Measurements from ENCODE around the gene ZC3H10. TPM values are rescaled to one million over a fixed set of nuclear protein-coding genes. Genes with fewer than 3 reads are reported as not detected.

ZC3H10 gene
- total and polyA plus RNA-seq, 2 of the 13 experiments (the other 11 are each of a cell fraction or from before 2014, with no cell fraction given) = 0.70 to 2.3 TPM

- no peak for TF ChIP-seq HNF1A (IDR thresholded peaks at IDR 0.05; ENCODE audit: low read depth)
- TF ChIP-seq HNF1A (CRISPR knock-in tag; IDR thresholded peaks at IDR 0.05; ENCODE audit: borderline replicate concordance) = peak; percentile 91
- TF ChIP-seq, protein P1, sequence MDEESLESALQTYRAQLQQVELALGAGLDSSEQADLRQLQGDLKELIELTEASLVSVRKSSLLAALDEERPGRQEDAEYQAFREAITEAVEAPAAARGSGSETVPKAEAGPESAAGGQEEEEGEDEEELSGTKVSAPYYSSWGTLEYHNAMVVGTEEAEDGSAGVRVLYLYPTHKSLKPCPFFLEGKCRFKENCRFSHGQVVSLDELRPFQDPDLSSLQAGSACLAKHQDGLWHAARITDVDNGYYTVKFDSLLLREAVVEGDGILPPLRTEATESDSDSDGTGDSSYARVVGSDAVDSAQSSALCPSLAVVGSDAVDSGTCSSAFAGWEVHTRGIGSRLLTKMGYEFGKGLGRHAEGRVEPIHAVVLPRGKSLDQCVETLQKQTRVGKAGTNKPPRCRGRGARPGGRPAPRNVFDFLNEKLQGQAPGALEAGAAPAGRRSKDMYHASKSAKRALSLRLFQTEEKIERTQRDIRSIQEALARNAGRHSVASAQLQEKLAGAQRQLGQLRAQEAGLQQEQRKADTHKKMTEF (CRISPR knock-in tag; IDR thresholded peaks at IDR 0.05) = peak; percentile 97
- no peak for TF ChIP-seq ZNF577 (CRISPR knock-in tag; IDR thresholded peaks at IDR 0.05; ENCODE audit: borderline replicate concordance, low read depth)
- 0 out of 2 replicates have a peak, but pooled peaks have one; percentile 22 for TF ChIP-seq ATF3 (CRISPR knock-in tag; IDR thresholded peaks at IDR 0.05)
- peak; percentile 19 for TF ChIP-seq FOSL2 (CRISPR knock-in tag; IDR thresholded peaks at IDR 0.05)
- peak; percentile 89 for TF ChIP-seq ZFP82 (CRISPR knock-in tag; IDR thresholded peaks at IDR 0.05; ENCODE audit: borderline replicate concordance)
- TF ChIP-seq MXD1 (CRISPR knock-in tag; IDR thresholded peaks at IDR 0.05) = peak; percentile 57; the same call in 1 of the 2 replicates
- TF ChIP-seq LCORL (IDR thresholded peaks at IDR 0.05) = no peak
- TF ChIP-seq LCORL (CRISPR knock-in tag; IDR thresholded peaks at IDR 0.05) = peak; percentile 81
- TF ChIP-seq ZNF34 (CRISPR knock-in tag; IDR thresholded peaks at IDR 0.05; ENCODE audit: borderline replicate concordance) = peak; percentile 60; the same call in 1 of the 2 replicates
- peak; percentile 98 for TF ChIP-seq E2F1 (CRISPR knock-in tag; IDR thresholded peaks at IDR 0.05)
- peak; percentile 29; the same call in 1 of the 2 replicates for TF ChIP-seq ZNF567 (CRISPR knock-in tag; IDR thresholded peaks at IDR 0.05; ENCODE audit: borderline replicate concordance)
- TF ChIP-seq ZBTB38 (CRISPR knock-in tag; IDR thresholded peaks at IDR 0.05) = peak; percentile 73
- peak; percentile 87 for TF ChIP-seq PCBP1 (IDR thresholded peaks at IDR 0.05; ENCODE audit: borderline replicate concordance, low read depth, low read length)
- no peak for TF ChIP-seq NONO (IDR thresholded peaks at IDR 0.05)
- TF ChIP-seq NONO (CRISPR knock-in tag; conservative IDR thresholded peaks at IDR 0.05) = peak; percentile 95
These were observed 13.8 kb upstream of the ZC3H10 start, which contains the start of gene PA2G4 (continued) for GRCh38 chr12:56104109-56104814.

Measured in HepG2 (cell line).